ENCODE data around the gene SPRY2.
"Not testable (repeated sequence)": the region's sequence is repeated elsewhere in the genome, so short reads cannot be mapped to it uniquely, and the experiment has no call there.

The SPRY2 gene

DNA sequence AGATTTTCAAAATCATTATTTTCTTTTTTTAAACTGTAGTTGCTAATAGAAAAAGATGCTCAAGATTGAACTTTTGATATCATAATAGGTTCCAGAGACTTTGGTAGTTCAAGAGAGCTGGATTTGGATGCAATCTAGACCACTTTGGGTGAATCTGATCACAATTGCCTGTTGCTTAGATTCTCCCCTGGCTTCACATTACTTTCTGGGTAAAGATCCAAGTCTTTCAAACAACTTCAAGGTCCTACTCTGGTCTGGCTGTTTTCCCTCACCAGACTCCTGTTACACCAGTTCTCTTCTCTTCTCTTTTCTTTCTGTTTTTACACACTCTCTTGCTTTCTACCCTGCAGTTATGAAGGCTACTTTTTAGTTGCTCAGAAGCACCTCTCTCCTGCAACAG, 7.4 kb upstream of the SPRY2 start:
- peak; percentile 51 for ATAC-seq
- TF ChIP-seq CSDC2 (CRISPR knock-in tag; IDR thresholded peaks at IDR 0.05) (no peak), ZNF70 (CRISPR knock-in tag; IDR thresholded peaks at IDR 0.05) (no peak), ZNF565 (CRISPR knock-in tag; conservative IDR thresholded peaks at IDR 0.05; ENCODE audit: low read depth) (no peak)

DNA sequence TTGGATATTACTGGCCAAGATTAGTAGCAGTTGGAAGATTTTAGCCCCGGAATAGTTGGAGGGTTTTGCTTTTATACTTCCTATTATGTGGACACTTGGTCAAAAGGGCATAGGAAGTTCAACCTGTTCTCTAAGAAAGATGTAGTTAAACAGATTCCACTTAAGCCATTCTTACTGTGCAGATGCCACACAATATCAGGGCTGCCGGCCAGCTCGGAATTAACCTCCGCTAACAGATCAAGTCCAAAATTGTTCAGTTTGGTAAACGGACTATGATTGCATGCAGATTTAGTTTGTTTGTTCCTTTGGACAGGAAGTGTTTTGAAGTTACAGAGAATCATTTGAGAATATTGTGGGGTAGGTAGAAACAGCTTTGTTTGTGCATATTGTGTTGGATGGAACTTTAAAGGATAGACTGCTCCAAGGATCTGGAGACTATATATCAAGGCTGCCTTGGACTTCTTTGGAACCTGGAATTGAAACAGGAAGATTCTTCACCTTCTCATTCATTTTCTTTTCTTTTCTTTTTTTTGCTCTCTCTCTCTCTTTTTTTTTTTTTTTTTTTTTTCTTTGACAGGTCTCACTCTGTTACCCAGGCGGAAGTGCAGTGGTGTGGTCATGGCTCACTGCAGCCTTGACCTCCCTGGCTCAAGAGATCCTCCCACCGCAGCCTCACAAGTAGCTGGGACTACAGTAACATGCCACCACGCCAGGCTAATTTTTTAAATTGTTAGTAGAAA, 5.0 kb upstream of the SPRY2 start:
- TF ChIP-seq ZNF8 (CRISPR knock-in tag; IDR thresholded peaks at IDR 0.05) (no peak), TOX (CRISPR knock-in tag; IDR thresholded peaks at IDR 0.05; ENCODE audit: borderline replicate concordance) (no peak), ZC3H10 (CRISPR knock-in tag; IDR thresholded peaks at IDR 0.05) (no peak), SNAI2 (CRISPR knock-in tag; IDR thresholded peaks at IDR 0.05) (no peak), ESRRG (CRISPR knock-in tag; IDR thresholded peaks at IDR 0.05) (no peak), ARNTL (CRISPR knock-in tag; IDR thresholded peaks at IDR 0.05; ENCODE audit: borderline replicate concordance, low read depth) (no peak), CSDC2 (CRISPR knock-in tag; IDR thresholded peaks at IDR 0.05) (no peak), ZFP30 (CRISPR knock-in tag; IDR thresholded peaks at IDR 0.05) (no peak), ISL1 (CRISPR knock-in tag; IDR thresholded peaks at IDR 0.05) (no peak), RARB (CRISPR knock-in tag; IDR thresholded peaks at IDR 0.05) (no peak), TCF4 (CRISPR knock-in tag; IDR thresholded peaks at IDR 0.05; ENCODE audit: borderline replicate concordance) (no peak)
- TF ChIP-seq, protein P1, sequence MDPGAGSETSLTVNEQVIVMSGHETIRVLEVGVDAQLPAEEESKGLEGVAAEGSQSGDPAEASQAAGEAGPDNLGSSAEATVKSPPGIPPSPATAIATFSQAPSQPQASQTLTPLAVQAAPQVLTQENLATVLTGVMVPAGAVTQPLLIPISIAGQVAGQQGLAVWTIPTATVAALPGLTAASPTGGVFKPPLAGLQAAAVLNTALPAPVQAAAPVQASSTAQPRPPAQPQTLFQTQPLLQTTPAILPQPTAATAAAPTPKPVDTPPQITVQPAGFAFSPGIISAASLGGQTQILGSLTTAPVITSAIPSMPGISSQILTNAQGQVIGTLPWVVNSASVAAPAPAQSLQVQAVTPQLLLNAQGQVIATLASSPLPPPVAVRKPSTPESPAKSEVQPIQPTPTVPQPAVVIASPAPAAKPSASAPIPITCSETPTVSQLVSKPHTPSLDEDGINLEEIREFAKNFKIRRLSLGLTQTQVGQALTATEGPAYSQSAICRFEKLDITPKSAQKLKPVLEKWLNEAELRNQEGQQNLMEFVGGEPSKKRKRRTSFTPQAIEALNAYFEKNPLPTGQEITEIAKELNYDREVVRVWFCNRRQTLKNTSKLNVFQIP (CRISPR knock-in tag; IDR thresholded peaks at IDR 0.05; ENCODE audit: borderline replicate concordance, low read depth) = no peak
- TF ChIP-seq, protein P2, sequence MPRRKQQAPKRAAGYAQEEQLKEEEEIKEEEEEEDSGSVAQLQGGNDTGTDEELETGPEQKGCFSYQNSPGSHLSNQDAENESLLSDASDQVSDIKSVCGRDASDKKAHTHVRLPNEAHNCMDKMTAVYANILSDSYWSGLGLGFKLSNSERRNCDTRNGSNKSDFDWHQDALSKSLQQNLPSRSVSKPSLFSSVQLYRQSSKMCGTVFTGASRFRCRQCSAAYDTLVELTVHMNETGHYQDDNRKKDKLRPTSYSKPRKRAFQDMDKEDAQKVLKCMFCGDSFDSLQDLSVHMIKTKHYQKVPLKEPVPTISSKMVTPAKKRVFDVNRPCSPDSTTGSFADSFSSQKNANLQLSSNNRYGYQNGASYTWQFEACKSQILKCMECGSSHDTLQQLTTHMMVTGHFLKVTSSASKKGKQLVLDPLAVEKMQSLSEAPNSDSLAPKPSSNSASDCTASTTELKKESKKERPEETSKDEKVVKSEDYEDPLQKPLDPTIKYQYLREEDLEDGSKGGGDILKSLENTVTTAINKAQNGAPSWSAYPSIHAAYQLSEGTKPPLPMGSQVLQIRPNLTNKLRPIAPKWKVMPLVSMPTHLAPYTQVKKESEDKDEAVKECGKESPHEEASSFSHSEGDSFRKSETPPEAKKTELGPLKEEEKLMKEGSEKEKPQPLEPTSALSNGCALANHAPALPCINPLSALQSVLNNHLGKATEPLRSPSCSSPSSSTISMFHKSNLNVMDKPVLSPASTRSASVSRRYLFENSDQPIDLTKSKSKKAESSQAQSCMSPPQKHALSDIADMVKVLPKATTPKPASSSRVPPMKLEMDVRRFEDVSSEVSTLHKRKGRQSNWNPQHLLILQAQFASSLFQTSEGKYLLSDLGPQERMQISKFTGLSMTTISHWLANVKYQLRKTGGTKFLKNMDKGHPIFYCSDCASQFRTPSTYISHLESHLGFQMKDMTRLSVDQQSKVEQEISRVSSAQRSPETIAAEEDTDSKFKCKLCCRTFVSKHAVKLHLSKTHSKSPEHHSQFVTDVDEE (CRISPR knock-in tag; IDR thresholded peaks at IDR 0.05) = no peak
- TF ChIP-seq, protein P3, sequence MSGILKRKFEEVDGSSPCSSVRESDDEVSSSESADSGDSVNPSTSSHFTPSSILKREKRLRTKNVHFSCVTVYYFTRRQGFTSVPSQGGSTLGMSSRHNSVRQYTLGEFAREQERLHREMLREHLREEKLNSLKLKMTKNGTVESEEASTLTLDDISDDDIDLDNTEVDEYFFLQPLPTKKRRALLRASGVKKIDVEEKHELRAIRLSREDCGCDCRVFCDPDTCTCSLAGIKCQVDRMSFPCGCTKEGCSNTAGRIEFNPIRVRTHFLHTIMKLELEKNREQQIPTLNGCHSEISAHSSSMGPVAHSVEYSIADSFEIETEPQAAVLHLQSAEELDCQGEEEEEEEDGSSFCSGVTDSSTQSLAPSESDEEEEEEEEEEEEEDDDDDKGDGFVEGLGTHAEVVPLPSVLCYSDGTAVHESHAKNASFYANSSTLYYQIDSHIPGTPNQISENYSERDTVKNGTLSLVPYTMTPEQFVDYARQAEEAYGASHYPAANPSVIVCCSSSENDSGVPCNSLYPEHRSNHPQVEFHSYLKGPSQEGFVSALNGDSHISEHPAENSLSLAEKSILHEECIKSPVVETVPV (CRISPR knock-in tag; IDR thresholded peaks at IDR 0.05) = no peak
- TF ChIP-seq, protein P4, sequence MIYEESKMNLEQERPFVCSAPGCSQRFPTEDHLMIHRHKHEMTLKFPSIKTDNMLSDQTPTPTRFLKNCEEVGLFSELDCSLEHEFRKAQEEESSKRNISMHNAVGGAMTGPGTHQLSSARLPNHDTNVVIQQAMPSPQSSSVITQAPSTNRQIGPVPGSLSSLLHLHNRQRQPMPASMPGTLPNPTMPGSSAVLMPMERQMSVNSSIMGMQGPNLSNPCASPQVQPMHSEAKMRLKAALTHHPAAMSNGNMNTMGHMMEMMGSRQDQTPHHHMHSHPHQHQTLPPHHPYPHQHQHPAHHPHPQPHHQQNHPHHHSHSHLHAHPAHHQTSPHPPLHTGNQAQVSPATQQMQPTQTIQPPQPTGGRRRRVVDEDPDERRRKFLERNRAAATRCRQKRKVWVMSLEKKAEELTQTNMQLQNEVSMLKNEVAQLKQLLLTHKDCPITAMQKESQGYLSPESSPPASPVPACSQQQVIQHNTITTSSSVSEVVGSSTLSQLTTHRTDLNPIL (CRISPR knock-in tag; IDR thresholded peaks at IDR 0.05; ENCODE audit: low read depth) = no peak
- TF ChIP-seq, protein P5, sequence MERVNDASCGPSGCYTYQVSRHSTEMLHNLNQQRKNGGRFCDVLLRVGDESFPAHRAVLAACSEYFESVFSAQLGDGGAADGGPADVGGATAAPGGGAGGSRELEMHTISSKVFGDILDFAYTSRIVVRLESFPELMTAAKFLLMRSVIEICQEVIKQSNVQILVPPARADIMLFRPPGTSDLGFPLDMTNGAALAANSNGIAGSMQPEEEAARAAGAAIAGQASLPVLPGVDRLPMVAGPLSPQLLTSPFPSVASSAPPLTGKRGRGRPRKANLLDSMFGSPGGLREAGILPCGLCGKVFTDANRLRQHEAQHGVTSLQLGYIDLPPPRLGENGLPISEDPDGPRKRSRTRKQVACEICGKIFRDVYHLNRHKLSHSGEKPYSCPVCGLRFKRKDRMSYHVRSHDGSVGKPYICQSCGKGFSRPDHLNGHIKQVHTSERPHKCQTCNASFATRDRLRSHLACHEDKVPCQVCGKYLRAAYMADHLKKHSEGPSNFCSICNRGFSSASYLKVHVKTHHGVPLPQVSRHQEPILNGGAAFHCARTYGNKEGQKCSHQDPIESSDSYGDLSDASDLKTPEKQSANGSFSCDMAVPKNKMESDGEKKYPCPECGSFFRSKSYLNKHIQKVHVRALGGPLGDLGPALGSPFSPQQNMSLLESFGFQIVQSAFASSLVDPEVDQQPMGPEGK (CRISPR knock-in tag; IDR thresholded peaks at IDR 0.05; ENCODE audit: borderline replicate concordance) = no peak
- no peak for ATAC-seq

DNA sequence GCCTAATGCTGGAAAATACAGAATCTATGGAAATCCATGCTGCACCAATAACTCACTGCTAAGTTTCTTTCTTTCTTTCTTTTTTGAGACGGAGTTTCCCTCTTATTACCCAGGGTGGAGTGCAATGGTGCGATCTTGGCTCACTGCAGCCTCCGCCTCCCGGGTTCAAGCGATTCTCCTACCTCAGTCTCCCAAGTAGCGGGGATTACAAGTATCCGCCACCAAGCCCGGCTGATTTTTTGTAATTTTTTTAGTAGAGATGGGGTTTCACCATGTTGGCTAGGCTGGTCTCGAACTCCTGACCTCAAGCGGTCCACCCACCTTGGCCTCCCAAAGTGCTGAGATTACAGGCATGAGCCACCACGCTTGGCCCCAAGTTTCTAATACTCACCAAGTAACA, 3.1 kb upstream of the SPRY2 start:
- ATAC-seq = not testable (repeated sequence)
